Measurements from ENCODE around the gene DOC2B. TPM values are rescaled to one million over a fixed set of nuclear protein-coding genes. Genes with fewer than 3 reads are reported as not detected.
"Not testable (repeated sequence)": the region's sequence is repeated elsewhere in the genome, so short reads cannot be mapped to it uniquely, and the experiment has no call there.

The DOC2B gene
- total RNA-seq, 2 experiments from 2014 or later = 0.05 TPM; not detected in 1

GRCh38 chr17:204427-205147 is 23.1 kb upstream of the DOC2B start:
- H3K4me3 Mint-ChIP-seq = no peak overlapping the region
- H3K36me3 Mint-ChIP-seq = no peaks in the 10 kb centered on the region
- no peaks in the 10 kb centered on the region for H3K4me1 Mint-ChIP-seq
- peaks cover 17% of the 10 kb centered on the region for H3K27me3 Mint-ChIP-seq
- DNase-seq = no peak
- no peak for ATAC-seq
- H3K9me3 Mint-ChIP-seq (ENCODE audit: low read depth) = no peaks in the 10 kb centered on the region
- CTCF ChIA-PET = no interaction called here
- no peak overlapping the region for H3K27ac Mint-ChIP-seq

GRCh38 chr17:202501-202951 is 21.1 kb upstream of the DOC2B start:
- Mint-ChIP-seq H3K27ac (no peak overlapping the region), H3K4me1 (no peaks in the 10 kb centered on the region), H3K9me3 (ENCODE audit: low read depth) (no peaks in the 10 kb centered on the region), H3K4me3 (no peak overlapping the region), H3K36me3 (no peaks in the 10 kb centered on the region), H3K27me3 (peaks cover 20% of the 10 kb centered on the region)
- DNase-seq (no peak), ATAC-seq (no peak)
- CTCF ChIA-PET = no interaction called here

DNA sequence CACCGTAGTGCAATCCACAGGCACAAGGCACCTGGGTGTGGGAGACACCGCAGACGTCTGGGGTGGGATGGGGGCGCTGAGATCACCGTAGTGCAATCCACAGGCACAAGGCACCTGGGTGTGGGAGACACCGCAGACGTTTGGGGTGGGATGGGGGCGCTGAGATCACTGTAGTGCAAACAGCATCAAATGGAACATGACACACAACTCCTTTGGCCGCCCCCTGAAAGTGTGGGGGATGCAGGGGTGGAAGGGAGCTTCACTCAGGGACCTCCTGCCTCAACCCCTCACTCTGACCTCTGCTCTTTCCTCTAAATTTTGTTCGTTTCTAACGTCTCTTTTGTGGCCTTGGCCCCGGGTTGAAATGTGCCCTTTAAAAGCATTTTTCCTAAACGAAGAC is 20.3 kb upstream of the DOC2B start:
- CTCF ChIA-PET = not testable (repeated sequence)

DNA sequence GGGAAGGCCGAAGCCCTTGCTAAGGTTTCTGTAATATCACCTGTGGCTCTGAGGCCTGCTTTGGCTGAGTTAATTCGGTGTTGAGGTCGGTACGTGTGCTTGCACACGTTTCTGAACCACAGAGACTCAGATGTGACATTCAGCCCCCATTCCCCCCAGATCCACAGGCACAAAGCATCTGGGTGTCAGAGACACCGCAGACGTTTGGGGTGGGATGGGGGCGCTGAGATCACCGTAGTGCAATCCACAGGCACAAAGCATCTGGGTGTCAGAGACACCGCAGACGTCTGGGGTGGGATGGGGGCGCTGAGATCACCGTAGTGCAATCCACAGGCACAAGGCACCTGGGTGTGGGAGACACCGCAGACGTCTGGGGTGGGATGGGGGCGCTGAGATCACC is 19.8 kb upstream of the DOC2B start:
- H3K4me3 Mint-ChIP-seq; H3K36me3 Mint-ChIP-seq; H3K27ac Mint-ChIP-seq; H3K4me1 Mint-ChIP-seq; H3K9me3 Mint-ChIP-seq (ENCODE audit: low read depth); DNase-seq; ATAC-seq; CTCF ChIA-PET: not testable (repeated sequence)
- peaks cover 21% of the 10 kb centered on the region for H3K27me3 Mint-ChIP-seq

More for the DNA sequence above, 20.3 kb upstream of the DOC2B start:
- H3K27me3 Mint-ChIP-seq = peaks cover 17% of the 10 kb centered on the region
- H3K4me3 Mint-ChIP-seq; DNase-seq; H3K4me1 Mint-ChIP-seq; H3K27ac Mint-ChIP-seq; H3K9me3 Mint-ChIP-seq (ENCODE audit: low read depth); H3K36me3 Mint-ChIP-seq; ATAC-seq: not testable (repeated sequence)

DNA sequence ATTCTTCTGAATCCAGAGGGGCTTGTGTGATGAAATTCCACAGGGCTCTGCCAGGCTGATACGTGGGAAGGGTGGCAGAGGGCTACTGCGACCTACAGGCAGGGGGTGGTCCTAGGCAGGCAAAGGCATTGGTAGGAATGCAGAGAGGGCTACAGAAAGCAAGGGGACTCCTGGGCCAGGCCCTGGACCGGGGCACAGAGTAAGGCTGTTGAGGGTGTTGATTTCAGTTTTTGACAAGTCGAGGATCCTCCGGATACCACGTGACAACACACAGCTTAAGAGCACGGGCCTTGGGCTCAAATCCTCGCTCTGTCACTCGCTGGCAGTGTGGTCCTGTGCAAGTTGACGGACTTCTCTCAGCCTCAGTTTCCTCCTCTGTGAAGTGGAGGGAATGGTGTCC is 19.1 kb upstream of the DOC2B start:
- no peak for ATAC-seq
- H3K27me3 Mint-ChIP-seq = peaks cover 21% of the 10 kb centered on the region
- H3K9me3 Mint-ChIP-seq (ENCODE audit: low read depth) = no peaks in the 10 kb centered on the region
- no peak overlapping the region for H3K4me3 Mint-ChIP-seq
- H3K36me3 Mint-ChIP-seq = no peaks in the 10 kb centered on the region
- H3K27ac Mint-ChIP-seq = no peak overlapping the region
- CTCF ChIA-PET = no interaction called here
- DNase-seq = no peak
- no peaks in the 10 kb centered on the region for H3K4me1 Mint-ChIP-seq

DNA sequence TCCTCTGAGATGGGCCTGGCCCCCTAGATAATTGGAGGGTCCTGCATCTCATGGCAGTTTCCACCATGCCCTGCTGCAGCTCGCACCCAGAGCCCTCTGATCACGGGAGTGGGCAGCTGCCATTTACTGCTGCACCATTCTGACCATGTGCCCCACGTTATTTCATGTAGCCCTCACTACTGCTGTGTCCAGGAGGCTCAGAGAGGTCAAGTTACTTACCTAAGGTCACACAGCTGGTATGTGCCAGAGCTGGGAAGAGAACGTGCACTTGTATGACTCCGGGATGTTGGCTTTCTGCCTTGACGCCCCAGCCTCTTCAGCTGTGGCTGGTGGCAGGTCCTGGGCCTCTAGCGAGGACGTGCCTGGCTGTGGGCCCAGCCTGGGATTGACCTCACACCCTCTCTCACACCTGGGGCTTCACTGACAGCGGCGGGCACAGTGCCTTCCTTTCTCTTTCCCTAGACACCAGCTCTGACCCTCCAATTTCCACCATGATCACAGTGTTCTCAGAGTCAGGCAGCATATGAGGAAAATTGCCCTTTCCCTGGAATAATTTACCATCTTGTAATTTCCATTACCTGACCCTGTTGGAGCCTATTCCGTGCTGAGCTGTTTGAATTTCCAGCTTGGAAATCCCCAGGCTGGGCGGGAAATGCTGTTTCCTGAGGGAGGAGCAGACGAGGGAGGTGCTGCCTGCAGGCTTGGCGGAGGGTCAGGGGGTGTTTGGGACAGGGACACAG is 18.5 kb upstream of the DOC2B start:
- Mint-ChIP-seq H3K9me3 (ENCODE audit: low read depth) (no peaks in the 10 kb centered on the region), H3K27ac (no peak overlapping the region), H3K4me1 (no peaks in the 10 kb centered on the region), H3K27me3 (peaks cover 21% of the 10 kb centered on the region), H3K36me3 (no peaks in the 10 kb centered on the region), H3K4me3 (no peak overlapping the region)
- CTCF ChIA-PET = no interaction called here
- DNase-seq (no peak), ATAC-seq (no peak)

DNA sequence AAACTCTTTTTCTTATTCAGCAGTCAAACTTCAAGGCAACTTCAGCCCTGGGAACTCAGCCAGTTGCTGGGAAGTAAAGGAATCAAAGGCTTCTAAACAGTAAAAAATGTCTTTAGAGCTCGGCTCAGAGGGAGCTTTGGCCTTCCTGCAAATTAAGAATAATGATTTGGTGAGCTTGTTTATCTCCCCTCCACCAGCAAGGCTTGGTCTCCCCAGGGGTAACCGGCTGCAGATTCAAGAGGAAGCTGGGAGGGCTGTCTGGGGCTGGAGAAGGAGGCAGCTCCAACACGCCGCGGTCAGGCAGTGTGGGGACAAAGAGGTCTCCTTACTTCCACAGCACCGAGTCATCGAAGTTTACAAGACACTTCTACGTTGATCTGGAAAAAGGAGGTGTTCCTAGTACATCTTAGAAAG is 17.7 kb upstream of the DOC2B start:
- Mint-ChIP-seq H3K4me3 (no peak overlapping the region), H3K36me3 (no peaks in the 10 kb centered on the region), H3K9me3 (ENCODE audit: low read depth) (no peaks in the 10 kb centered on the region), H3K4me1 (no peaks in the 10 kb centered on the region), H3K27ac (no peak overlapping the region), H3K27me3 (peaks cover 21% of the 10 kb centered on the region)
- ATAC-seq = no peak
- no peak for DNase-seq
- CTCF ChIA-PET = no interaction called here

- H3K4me3 Mint-ChIP-seq; DNase-seq; H3K27ac Mint-ChIP-seq; ATAC-seq; H3K4me1 Mint-ChIP-seq; H3K9me3 Mint-ChIP-seq (ENCODE audit: low read depth); CTCF ChIA-PET; H3K36me3 Mint-ChIP-seq: not testable (repeated sequence)
- peaks cover 21% of the 10 kb centered on the region for H3K27me3 Mint-ChIP-seq
These were observed 16.8 kb upstream of the DOC2B start for GRCh38 chr17:198225-198624.

GRCh38 chr17:197352-197751 is 15.9 kb upstream of the DOC2B start:
- ATAC-seq (no peak), DNase-seq (no peak)
- no peaks in the 10 kb centered on the region for H3K9me3 Mint-ChIP-seq (ENCODE audit: low read depth)
- H3K4me3 Mint-ChIP-seq = no peak overlapping the region
- H3K36me3 Mint-ChIP-seq = no peaks in the 10 kb centered on the region
- CTCF ChIA-PET = no interaction called here
- H3K27ac Mint-ChIP-seq = no peak overlapping the region
- no peaks in the 10 kb centered on the region for H3K4me1 Mint-ChIP-seq
- H3K27me3 Mint-ChIP-seq = peaks cover 21% of the 10 kb centered on the region

GRCh38 chr17:194828-195602 is 13.6 kb upstream of the DOC2B start:
- Mint-ChIP-seq H3K36me3 (no peaks in the 10 kb centered on the region), H3K4me1 (no peaks in the 10 kb centered on the region), H3K4me3 (no peak overlapping the region), H3K27ac (no peak overlapping the region), H3K27me3 (peaks cover 19% of the 10 kb centered on the region), H3K9me3 (ENCODE audit: low read depth) (no peaks in the 10 kb centered on the region)
- ATAC-seq (no peak), DNase-seq (no peak)
- CTCF ChIA-PET = interaction anchor here (0.9 kb wide), 1 partner anchor 8 kb away, joined by 3 read pairs; no protein-coding TSS in a partner anchor

DNA sequence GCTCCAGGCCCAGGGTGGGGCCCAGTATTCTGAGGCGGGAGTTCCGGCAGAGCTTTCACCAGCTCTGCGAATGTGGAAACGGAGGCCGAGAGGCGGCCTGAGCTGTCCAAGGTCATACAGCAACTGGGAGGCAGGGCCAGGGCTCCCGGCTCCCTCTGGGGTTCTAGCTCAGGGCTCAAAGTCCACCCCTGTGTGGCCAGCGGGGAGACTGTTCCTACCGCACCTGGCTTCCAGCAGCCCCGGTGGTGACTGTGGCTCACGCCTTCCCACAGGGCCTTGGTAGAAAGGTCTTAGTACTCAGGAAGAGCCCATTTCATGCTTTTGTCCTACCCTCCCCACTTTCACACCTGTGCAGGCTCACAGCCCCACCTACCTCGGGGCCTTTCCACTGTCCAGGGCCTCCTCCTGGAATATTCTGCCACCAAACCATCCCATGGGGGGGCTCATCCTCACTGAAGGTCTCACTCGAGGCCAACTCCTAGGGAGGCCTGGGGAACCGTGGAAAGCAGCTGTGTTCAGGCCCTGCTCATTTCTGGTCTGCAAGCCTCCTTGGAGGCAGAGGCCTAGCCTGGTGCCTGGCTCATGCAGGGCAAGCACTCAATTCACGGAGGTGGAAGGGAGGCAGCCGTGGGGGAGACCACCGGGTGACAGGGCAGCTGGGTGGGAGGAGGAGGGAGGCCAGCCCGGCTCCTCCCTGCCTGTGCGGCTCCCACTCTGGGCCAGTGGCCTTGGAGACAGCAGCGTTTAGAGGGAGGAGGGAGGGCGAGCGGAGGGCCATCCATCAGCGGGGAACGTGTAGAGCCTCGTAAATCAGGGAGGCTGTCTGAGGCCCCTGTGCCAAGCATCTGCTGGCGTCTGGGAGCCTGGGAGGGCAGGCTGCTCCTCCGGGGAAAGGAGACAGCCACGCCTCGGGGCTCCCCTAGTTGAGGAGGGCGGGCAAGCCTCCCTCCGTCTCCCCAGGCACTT is 12.7 kb upstream of the DOC2B start:
- ATAC-seq = no peak
- Mint-ChIP-seq H3K4me1 (peaks cover 3% of the 10 kb centered on the region), H3K9me3 (ENCODE audit: low read depth) (no peaks in the 10 kb centered on the region), H3K36me3 (no peaks in the 10 kb centered on the region), H3K4me3 (no peak overlapping the region), H3K27me3 (peaks cover 15% of the 10 kb centered on the region), H3K27ac (no peak overlapping the region)
- CTCF ChIA-PET = no interaction called here
- no peak for DNase-seq

GRCh38 chr17:193426-193810 is 12.0 kb upstream of the DOC2B start:
- no peaks in the 10 kb centered on the region for H3K36me3 Mint-ChIP-seq
- peaks cover 11% of the 10 kb centered on the region for H3K27me3 Mint-ChIP-seq
- no peaks in the 10 kb centered on the region for H3K9me3 Mint-ChIP-seq (ENCODE audit: low read depth)
- ATAC-seq (no peak), DNase-seq (no peak)
- H3K4me3 Mint-ChIP-seq = no peak overlapping the region
- H3K27ac Mint-ChIP-seq = no peak overlapping the region
- CTCF ChIA-PET = no interaction called here
- H3K4me1 Mint-ChIP-seq = peaks cover 3% of the 10 kb centered on the region

Data from activated CD8-positive, alpha-beta memory T cell treated with anti-CD3 and anti-CD28 coated beads, Interleukin-2, amount 10 ng/mL, durations not matched to agents 7 days and 5 days (primary cell).